GM19238 (cell line): ENCODE results near the gene SPTBN1.

Experiments
- DNase-seq: peaks from one replicate; pipeline ENCODE4 v3.0.0; 2011; ENCODE audit warnings: low spot score; ENCODE audit not compliant: insufficient read length

The SPTBN1 gene

DNA sequence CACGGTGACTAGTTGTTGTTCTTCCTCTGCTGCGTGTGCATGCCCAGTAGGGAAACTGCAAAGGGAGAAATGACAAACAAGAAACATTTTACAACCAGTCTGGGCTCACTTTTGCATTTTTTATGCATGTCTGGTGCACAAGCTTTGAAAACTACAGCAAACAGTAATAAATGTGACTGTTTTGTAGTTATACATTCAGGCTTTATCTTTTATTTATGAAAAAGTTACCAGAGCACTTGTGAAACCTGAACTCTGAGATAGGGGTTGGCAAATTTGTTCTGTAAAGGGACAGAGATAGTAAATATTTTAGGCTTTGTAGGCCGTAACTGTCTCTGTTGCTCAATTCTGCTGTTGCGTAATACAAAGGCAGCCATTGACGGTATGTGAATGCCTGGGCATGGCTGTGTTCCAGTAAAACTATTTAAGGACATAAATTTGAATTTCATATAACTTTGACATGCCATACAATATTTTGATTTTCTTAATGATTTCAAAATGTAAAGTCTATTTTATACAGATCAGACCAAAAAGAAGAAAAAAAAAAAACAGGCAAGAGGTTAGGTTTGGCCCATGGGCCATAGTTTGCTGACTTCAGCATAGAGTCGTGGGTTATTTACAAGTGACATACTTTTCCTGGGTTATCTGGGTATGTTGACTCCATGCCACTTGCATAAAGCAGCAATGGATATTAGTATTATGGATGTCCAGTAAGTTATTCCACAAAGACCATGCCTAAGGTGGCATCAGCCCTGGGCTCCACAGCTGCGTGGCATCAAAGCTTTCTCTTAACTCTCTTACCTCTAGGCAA, 213.8 kb downstream of the SPTBN1 start:
- DNase-seq = no peak

DNA sequence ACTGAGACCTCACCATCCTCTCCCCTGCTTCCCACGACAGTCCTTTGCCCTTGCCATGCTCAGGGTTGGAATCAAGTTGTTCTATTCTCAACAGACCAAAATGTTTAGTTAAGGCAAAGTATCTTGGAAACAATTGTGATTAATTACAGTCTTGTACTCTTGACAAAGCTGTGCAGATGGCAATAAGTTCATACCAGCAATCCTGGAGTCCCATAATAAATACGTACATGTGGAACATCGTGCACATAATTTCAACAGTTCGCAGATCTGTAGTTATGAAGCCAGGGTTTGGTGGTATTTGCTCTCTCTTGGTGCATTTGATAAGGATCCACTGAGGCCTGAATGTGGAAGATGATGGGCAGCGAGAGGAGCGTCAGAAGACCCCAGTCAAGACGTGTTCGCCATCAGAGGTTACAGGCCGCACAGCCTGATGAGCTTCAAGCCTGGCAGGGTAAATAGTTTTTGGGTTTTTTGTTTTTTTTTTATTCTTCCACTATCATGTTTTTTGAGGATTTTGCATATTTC, 214.4 kb downstream of the SPTBN1 start:
- DNase-seq = no peak

DNA sequence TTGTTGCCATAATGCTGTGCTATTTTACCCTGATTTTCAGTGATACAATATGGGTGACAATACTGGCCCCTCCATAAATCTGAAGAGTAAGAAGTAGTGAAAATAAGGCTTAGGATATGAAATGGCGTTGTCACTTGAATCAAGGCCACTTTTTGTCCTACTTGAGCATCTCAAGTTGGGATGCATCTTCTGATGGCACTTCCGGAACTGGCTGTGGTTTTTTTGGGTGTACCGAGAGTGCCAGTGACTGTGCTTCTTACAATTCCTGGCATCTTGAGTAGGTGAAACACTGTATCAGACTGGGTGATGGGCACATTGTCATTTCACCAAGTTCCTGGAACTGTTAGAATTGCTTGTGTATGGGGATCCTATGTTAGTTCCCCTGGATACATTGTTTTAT, 214.9 kb downstream of the SPTBN1 start:
- no peak for DNase-seq

DNA sequence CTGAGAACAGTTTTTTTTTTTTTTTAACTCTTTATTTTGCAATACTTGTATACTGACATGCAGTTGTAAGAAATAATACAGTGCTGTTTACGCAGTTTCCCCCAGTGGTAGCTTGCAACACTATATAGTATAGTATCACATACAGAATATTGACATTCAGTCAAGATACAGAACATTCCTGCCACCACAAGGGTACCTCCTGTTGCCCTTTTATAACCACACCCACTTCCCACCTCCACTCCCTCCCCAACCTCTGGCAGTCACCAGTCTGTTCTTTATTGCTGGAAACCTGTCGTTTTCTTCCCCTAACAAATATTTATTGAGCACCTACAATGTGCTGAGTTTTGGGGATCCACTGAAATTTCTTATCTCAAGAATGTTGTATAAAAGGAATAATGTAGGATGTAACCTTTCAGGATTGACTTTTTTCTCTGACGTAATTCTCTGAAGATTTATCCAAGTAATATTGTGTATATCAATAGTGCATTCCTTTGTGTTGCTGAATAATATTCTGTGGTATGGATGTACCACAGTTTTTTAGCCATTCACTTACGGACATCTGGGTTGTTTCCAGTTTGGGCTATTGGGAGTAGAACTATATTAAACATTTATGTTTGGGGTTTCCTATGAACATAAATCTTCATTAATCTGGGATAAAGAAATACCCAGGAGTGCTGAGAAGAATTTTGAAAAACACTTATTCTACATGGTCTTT, 215.9 kb downstream of the SPTBN1 start:
- no peak for DNase-seq

DNA sequence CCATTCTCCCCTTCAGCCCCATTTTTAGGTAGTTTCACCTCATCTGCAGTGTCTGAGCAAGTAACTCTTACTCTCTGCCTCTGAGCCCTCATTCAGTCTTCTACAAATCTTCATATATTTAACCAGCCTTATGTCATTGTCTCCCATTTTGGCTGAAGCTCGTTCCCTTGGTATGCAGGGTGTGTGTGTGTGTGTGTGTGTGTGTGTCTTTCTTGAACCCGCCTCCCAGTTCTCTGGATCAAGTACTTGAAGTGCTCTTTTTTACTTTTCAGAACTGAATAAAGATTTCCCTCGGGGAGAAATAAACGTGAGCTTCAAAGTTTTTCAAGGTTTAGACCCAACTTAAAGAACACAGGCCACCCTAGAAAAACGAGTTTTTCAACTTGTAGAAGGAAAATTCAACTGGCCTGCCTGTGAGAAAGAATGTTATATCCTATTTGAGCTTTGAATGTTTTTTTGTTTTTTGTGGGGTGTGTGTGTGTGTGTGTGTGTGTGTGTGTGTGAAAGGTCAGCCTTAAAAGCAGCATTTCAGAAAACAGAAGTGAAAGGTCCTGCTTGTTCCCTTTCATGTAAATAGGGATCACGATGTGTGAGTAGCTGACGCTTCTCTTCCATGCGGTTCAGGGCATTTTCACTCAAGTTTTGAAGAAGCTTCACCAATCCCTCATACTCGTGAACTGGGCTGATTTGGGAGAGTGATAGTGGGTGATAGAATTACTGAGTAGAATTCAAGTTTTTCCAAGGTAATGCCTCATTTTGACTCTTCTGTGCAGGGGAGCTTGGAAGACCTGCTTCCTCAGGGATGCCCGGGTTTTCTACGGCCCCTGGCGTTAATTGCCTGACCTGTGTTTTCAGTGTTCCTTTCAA, 216.7 kb downstream of the SPTBN1 start:
- no peak for DNase-seq

DNA sequence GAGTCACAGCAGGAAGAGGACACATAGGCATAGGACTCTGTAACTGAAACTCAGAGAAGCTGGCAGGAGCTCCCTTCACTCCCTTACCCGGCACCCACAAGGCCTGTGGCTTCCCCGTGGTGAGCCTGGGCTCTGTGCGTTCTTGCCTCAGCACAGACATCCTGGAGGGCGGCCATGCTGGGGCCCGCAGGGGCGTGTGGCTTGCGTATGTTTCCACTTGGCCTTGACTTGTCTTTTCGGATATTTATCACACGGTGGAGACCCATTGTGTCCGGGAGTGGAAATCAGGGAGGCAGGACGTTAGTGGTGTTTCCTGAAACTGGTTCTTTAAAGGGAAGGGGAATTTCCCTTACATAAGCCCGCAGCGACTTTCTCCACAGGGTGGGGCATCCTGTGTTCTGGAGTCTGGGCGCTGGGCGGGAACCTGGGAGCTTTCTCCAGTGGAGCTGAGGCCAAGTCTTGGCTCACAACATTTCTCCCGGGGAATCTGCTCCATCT, 217.4 kb downstream of the SPTBN1 start:
- no peak for DNase-seq

DNA sequence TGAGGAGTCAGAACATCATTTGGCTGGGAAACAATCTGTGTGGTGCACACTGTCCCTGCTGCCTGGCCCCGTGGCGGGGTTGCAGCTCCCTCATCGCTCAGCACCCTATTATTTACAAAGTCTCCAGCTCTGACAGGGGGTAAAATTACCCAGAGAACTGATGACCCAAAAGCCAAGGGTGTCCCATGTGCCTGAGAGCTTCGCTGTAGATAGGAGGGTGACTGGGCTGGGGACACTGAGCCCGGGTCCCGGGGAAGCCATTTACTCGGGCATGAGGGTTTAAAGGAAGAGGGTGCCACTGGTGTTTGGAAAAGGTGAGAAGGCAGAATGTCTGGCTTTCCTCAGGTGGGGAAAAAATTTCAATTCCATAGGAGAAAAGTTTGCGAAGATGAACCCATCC, 219.2 kb downstream of the SPTBN1 start:
- no peak for DNase-seq

DNA sequence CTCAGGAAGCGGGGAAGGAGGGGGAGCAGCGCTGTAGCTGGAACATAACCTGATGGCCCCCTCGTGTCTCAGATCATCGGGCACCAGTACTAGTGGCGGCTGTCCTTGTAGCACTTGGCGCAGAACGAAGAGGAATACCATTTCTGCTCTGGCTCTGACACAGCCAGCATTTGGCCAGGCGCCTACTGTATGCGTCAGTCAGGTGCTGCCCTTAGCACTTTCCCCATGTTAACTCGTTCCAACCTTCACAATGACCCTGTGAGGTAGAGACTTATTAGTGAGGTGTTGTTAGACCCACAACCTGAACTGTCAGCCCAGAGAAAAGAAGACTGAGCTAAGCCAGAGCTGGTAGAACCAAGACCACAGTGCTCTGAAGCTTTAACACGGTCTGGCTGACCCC, 219.6 kb downstream of the SPTBN1 start:
- no peak for DNase-seq

DNA sequence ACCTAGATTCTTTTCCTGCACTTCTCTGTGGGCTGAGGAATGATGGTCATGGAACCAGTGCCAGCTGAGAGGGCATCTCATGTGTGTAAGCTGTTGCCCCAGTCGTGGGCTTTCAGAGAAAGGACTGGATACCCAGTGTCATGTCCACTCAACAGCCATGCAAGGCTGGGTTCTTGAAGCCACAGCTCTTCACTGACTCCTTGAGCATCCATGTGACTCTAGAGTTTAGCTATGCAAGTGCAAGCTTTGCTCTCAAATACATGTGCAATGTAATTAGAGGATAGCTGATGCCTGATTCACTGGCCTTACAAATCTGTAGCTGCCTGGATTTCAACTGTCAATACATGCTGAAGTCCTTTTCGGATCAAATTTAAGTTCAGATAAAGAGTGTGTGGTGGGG, 220.5 kb downstream of the SPTBN1 start:
- DNase-seq = no peak

DNA sequence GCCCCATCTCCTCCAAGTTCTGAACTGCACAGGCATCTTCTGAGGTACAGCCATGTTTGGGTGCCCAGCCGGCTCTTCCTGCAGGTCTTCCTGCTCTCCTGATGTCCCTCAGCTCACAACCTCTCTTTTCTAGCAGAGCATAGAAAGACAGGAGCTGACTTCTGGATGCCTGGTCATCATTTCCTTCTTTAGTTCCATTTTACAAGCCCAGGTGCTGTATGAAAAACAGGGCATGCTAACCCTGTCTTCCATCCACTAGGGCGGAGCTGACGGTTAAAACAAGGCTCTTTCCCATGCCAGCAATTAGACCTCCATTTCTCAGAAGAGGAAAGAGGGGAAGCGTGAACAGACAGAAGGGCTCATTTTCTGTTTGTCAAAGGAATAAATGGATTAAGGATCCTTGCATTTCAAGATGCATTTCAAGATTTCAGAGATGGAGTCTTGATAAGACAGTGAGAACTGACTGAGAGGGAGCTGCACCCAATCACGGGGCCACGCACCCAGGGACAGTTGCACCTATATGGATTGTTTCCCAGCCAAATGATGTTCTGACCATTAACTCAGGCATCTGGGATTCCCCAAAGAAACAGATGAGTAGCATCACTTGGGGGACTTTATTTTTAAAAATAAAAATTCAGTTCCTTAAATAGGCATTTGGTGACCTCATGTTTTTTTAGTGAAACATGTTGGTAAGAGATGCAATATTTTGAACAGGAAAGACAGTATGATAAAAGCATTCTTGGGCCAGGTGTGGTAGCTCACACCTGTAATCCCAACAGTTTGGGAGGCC, 221.5 kb downstream of the SPTBN1 start:
- DNase-seq = no peak

DNA sequence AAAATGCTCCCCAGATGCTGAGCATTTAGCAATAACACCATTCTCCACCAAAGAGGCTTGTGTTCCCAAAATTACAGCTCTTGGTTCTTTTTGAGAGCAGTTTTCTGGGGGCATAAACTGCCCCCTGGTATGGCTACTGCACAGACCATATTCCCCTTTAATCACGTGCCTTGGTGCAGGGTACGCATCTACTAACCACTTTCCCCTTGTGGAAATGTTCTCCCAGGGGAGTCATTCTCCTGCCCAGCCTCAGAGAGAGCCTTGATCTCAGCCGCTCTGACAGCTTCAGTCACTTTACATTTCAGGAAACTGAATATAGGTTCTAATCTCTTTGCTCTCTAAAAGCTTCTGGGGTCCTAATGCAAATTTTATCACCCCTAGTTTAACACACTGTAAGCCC, 222.6 kb downstream of the SPTBN1 start:
- no peak for DNase-seq

DNA sequence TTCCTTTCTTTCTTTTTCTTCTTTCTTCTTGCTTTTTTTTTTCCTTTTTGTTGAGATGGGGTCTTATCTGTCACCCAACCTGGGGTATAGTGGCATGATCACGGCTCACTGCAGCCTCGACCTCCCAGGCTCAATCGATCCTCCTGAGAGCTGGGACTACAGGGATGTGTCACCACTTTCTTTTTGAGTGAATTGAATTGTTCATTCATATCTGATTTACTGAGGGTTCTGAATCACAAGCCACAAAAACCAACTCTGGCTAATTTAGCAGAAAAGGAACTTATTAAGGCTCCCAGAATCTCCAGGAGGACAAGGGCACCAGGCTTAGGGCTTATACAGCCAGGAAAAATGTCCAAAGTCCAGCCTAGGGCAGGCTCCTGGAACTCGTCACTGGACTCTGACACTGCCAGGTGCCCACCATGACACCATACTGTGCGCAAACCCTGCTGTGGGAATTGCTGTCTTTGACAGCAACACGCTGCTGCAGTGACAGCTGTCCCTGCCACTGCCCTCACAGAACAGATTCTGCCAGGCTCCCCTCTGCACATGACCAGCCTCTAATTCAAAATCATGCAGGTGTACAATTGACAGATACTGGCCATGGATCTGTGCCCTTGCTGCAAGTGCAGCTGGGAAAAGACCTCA, 224.4 kb downstream of the SPTBN1 start:
- no peak for DNase-seq

DNA sequence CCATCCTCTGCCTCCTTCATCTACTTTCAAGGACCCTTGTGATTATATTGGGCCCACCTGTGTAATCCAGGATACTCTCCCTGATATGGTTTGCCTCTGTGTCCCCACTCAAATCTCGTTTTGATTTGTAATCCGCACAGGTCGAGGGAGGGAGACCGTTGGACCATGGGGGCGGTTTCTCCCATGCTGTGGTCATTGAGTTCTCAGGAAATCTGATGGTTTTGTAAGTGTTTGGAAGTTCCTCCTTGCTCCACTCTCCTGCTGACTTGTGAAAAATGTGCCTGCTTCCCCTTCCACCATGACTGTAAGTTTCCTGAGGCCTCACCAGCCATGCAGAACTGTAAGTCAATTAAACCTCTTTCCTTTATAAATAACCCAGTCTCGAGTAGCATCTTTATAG, 225.3 kb downstream of the SPTBN1 start:
- DNase-seq = no peak

DNA sequence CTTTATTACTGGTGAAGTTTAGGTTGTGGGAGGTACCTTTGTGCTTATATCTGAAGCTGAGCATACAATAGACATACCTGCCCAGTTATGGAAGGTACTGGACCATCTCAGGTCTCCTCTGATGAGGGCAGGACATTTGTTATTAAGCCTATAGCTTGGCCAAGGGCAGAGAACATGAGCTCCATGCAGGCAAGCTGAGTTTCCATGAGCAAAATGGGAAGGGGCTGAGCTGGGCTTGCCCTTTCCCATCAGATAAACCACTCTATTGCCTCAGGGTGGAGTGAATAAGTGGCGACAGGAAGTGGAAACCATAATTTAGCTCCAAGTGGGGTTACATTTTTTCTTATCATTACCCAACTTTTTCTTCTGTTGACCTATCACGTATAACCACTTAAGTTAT, 227.5 kb downstream of the SPTBN1 start:
- no peak for DNase-seq

DNA sequence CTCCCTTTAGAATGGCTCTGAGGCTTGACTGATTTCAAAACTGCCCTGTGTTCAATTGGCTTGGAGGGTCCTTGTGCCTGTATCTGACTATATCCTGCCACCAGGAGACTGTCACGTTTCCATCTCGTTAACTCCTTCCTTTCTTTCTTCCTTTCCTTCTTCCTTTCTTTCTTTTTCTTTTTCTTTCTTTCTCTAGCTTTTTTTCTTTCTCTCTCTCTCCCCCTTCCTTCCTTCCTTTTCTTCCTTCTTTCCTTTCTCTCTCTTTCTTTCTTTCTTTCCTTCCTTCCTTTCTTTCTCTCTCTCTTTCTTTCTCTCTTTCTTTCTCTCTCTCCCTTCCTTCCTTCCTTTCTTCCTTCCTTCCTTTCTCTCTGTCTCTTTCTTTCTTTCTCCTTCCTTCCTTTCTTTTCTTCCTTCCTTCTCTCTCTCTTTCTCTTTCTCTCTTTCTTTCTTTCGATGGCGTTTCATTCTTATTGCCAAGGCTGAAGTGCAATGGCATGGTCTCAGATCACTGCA, 229.2 kb downstream of the SPTBN1 start:
- DNase-seq = no peak

DNA sequence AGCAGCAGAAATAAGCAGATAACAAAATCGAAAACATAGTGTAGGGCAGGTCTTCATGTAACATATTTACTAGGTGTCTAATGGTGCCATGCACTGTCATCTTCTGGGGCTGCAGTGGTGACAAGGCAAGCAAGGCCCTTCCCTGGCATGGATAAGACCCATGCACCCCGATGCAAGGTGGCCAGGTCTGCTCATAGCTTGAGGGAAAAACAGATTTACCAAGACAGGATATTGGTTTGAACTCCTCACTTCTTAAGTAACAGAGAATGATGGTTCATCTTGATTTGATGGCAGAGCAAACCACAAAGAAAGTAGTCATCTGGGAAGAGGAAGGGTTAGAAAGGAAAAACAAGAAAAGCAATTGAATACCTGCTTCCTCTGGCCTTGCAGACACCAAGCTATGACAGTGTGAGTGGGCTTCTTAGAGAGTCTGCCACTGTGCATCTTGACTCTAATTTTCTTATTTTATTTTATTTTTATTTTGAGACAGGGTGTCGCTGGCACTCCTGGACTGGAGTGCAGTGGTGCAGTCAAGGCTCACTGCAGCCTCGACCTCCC, 231.5 kb downstream of the SPTBN1 start:
- no peak for DNase-seq

DNA sequence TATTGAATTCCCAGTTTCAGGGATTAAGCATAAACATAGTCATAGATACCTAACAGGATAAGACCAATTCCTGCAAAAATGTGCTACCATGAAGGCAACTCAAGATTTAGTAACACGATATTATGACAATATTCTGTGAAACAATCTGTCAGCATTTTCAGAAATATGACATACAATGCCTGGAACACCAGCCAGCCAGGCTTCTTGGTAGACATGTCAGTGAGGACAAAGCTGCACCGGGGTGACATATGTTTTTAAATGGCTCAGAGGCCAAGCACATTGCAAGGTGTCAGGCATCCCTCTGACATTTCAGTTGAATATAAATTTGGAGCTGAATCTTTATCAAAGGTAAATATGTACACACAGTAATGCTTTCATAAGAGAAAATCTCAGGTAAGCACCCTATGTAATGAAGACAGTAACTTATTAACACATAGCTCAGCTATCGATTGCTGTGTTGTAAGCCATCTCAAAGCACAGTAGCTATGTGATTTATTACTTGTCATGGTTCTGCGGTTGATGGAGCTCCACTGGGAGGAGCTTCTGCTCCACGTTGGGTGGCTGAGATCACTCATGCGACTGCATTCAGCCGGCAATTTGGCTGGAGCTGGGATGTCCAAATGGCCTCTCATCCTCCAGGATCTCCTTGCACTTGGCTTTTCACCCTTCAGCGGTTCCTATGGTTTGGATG, 235.5 kb downstream of the SPTBN1 start:
- DNase-seq = no peak

DNA sequence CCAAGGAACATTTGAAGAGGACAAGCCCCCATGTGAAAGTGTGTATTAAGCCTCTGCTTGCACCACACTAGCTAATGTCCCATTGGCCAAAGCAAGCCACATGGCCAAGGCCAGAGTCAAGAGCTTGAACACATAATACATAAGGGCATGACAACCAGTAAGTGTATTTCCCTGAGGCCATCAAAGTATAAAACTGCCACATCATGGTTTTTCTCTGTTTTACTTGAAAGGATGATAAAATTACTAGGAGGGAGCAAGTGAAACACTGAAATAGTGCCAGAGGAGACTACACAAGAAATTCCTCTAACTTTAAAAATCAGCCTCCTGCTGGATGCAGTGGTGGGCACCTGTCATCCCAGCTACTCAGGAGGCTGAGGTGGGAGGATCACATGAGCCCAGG, 236.4 kb downstream of the SPTBN1 start:
- no peak for DNase-seq

DNA sequence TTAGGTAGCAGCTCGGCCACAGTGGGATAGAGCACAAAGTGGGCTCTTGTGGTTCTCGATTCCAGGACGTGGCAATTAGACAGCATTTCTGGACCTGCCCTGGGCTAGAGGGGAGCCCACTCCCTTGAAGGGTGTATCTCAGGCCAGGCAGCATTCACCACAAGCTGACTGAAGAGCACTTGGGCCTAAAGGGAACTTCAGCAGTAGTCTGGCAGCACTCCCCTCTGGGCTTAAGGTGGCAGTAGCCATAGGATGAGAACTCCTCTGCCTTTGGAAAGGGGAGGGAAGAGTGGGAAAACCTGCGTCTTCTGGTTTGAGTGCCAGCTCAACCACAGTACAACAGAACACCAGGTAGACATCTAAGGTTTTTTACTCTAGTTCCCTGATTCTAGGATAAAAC, 239.3 kb downstream of the SPTBN1 start:
- no peak for DNase-seq
